HG02610 (cell line): ENCODE measurements around the gene MTO1.
"Not testable (repeated sequence)": the region's sequence is repeated elsewhere in the genome, so short reads cannot be mapped to it uniquely, and the experiment has no call there.

Experiments
- ATAC-seq: cut with Tn5 transposase; IDR thresholded peaks from one replicate; pipeline ENCODE4 v1.9.1; 2021; ENCODE audit warnings: mild to moderate bottlenecking, moderate library complexity; ENCODE audit not compliant: unreplicated experiment

The MTO1 gene

GRCh38 chr6:73461537-73462350 is at the start of gene MTO1:
MTO1 (plus strand) TSS chr6:73461737; CDS start chr6:73461855, 118 bp downstream.
- ATAC-seq = peak; percentile 96

GRCh38 chr6:73413102-73413501 is 48.4 kb upstream of the MTO1 start:
- no peak for ATAC-seq

- ATAC-seq = no peak
These were observed 43.3 kb upstream of the MTO1 start for GRCh38 chr6:73418081-73418741.

- ATAC-seq = no peak
These were observed 40.0 kb upstream of the MTO1 start for GRCh38 chr6:73421534-73421933.

- ATAC-seq = no peak
These were observed 26.3 kb upstream of the MTO1 start for GRCh38 chr6:73435236-73435635.

GRCh38 chr6:73443555-73443954 is 18.0 kb upstream of the MTO1 start:
- no peak for ATAC-seq

- peak; percentile 56 for ATAC-seq
These were observed 10.1 kb upstream of the MTO1 start for GRCh38 chr6:73451223-73452106.

GRCh38 chr6:73452107-73452461 is 9.5 kb upstream of the MTO1 start, which contains the start of gene CGAS:
CGAS (minus strand) TSS chr6:73452297; CDS start chr6:73452181, 116 bp downstream.
- ATAC-seq = peak; percentile 76

- ATAC-seq = no peak
These were observed 5.5 kb upstream of the MTO1 start for GRCh38 chr6:73455865-73456629.

GRCh38 chr6:73459474-73459873 is 2.1 kb upstream of the MTO1 start:
- not testable (repeated sequence) for ATAC-seq

GRCh38 chr6:73460056-73460455 is 1.5 kb upstream of the MTO1 start:
- ATAC-seq = no peak

- ATAC-seq = peak; percentile 95
These were observed 10.3 kb downstream of the MTO1 start for GRCh38 chr6:73471686-73472290.

GRCh38 chr6:73476723-73477122 is 15.2 kb downstream of the MTO1 start:
- ATAC-seq = no peak

- ATAC-seq = no peak
These were observed 15.9 kb downstream of the MTO1 start for GRCh38 chr6:73477407-73477806.

GRCh38 chr6:73481969-73482368 is 20.4 kb downstream of the MTO1 start:
- no peak for ATAC-seq

GRCh38 chr6:73484438-73484837 is 22.9 kb downstream of the MTO1 start:
- ATAC-seq = no peak

- no peak for ATAC-seq
These were observed 25.9 kb downstream of the MTO1 start for GRCh38 chr6:73487473-73487872.

- ATAC-seq = no peak
These were observed 29.8 kb downstream of the MTO1 start for GRCh38 chr6:73491377-73491776.

- ATAC-seq = no peak
These were observed 36.4 kb downstream of the MTO1 start for GRCh38 chr6:73497915-73498314.
